Ovary (tissue), 3 donors: ENCODE results near the gene SCN11A.

Source experiments
- POLR2A ChIP-seq: fragments of 450-650 bp; IDR thresholded peaks from one replicate; pipeline ENCODE4 v1.6.1; 2017; ENCODE audit warnings: antibody characterized with exemption, mild to moderate bottlenecking, moderate library complexity
- TF ChIP-seq, protein P1 (sequence below), 3 donors: fragments of 450-650 bp in 2 of 3; fragments of 200-600 bp in 1 of 3; IDR thresholded peaks; one replicate each; pipeline versions ENCODE4 v1.5.1 to v1.8.0; 2016 to 2022; ENCODE audit warnings: antibody characterized with exemption in 3 of 3, mild to moderate bottlenecking in 1 of 3
- donor health status: DM: no; HTN: no; CAD: no.

DNA sequence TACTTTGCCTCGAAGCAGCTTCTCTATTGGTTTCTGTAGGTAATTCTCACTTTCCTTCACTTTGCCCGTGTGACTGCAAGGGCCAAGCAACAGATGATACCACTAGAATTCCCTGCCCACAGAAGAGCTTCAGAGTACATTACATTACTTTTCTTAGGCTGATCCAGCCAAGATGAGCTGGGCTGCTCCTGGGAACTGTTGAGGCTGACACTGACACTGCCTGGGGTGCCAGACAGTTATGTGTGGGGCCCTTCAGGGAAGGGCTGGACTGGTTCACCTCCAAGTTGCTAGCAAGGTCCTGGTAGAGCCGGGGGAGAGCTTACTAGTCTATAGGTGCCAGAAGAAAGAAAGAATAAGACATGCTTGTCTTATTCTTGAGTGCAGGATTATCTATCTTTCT is 36.7 kb upstream of the SCN11A start:
- TF ChIP-seq, protein P1, sequence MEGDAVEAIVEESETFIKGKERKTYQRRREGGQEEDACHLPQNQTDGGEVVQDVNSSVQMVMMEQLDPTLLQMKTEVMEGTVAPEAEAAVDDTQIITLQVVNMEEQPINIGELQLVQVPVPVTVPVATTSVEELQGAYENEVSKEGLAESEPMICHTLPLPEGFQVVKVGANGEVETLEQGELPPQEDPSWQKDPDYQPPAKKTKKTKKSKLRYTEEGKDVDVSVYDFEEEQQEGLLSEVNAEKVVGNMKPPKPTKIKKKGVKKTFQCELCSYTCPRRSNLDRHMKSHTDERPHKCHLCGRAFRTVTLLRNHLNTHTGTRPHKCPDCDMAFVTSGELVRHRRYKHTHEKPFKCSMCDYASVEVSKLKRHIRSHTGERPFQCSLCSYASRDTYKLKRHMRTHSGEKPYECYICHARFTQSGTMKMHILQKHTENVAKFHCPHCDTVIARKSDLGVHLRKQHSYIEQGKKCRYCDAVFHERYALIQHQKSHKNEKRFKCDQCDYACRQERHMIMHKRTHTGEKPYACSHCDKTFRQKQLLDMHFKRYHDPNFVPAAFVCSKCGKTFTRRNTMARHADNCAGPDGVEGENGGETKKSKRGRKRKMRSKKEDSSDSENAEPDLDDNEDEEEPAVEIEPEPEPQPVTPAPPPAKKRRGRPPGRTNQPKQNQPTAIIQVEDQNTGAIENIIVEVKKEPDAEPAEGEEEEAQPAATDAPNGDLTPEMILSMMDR (IDR thresholded peaks at IDR 0.05) = no peak
- TF ChIP-seq POLR2A = no peak
